Measurements from ENCODE around the gene ACBD4. TPM values are rescaled to one million over a fixed set of nuclear protein-coding genes. Genes with fewer than 3 reads are reported as not detected.
"Not testable (repeated sequence)": the region's sequence is repeated elsewhere in the genome, so short reads cannot be mapped to it uniquely, and the experiment has no call there.

ACBD4 gene
- polyA plus RNA-seq, 2 donors: 5.9 to 8.8 TPM

- H3K27ac ChIP-seq (ENCODE audit: low read depth in 2 of 2, low read length in 1 of 2): no peak overlapping the region
- H3K4me3 ChIP-seq (ENCODE audit: low read depth in 1 of 2, low read length in 2 of 2): no peak overlapping the region
- peaks cover 0 to 4% of the 10 kb centered on the region in 2 donors for H3K4me1 ChIP-seq (ENCODE audit: control insufficient read depth in 2 of 2, insufficient read depth in 2 of 2, low read length in 1 of 2)
- 92% methylated on average over 4 of the region's 4 CpGs for WGBS, 2 donors
- no peaks in the 10 kb centered on the region for H3K27me3 ChIP-seq (ENCODE audit: control insufficient read depth in 1 of 2, insufficient read depth in 2 of 2, low read length in 2 of 2)
- peaks cover 3 to 43% of the 10 kb centered on the region in 2 donors for H3K36me3 ChIP-seq (ENCODE audit: control insufficient read depth in 2 of 2, insufficient read depth in 2 of 2, low read length in 1 of 2)
- no peaks in the 10 kb centered on the region for H3K9me3 ChIP-seq (ENCODE audit: control insufficient read depth in 2 of 2, insufficient read depth in 1 of 2, low read depth in 1 of 2, low read length in 1 of 2)
Observed at GRCh38 chr17:45117334-45117733, 18.2 kb upstream of the ACBD4 start.

- Histone ChIP-seq H3K36me3 (ENCODE audit: control insufficient read depth in 2 of 2, insufficient read depth in 2 of 2, low read length in 1 of 2) (peaks cover 3 to 40% of the 10 kb centered on the region in 2 donors), H3K27ac (ENCODE audit: low read depth in 2 of 2, low read length in 1 of 2) (no peak overlapping the region), H3K4me1 (ENCODE audit: control insufficient read depth in 2 of 2, insufficient read depth in 2 of 2, low read length in 1 of 2) (peaks cover 3 to 4% of the 10 kb centered on the region in 2 donors), H3K9me3 (ENCODE audit: control insufficient read depth in 2 of 2, insufficient read depth in 1 of 2, low read depth in 1 of 2, low read length in 1 of 2) (no peaks in the 10 kb centered on the region), H3K4me3 (ENCODE audit: low read depth in 1 of 2, low read length in 2 of 2) (no peak overlapping the region), H3K27me3 (ENCODE audit: control insufficient read depth in 1 of 2, insufficient read depth in 2 of 2, low read length in 2 of 2) (no peaks in the 10 kb centered on the region)
- WGBS, 2 donors: 92% methylated on average over 20 of the region's 20 CpGs
Observed at GRCh38 chr17:45117848-45118646, 17.4 kb upstream of the ACBD4 start.

GRCh38 chr17:45118691-45119090 lies 16.8 kb upstream of the ACBD4 start:
- Histone ChIP-seq H3K4me3 (ENCODE audit: low read depth in 1 of 2, low read length in 2 of 2) (no peak overlapping the region), H3K27ac (ENCODE audit: low read depth in 2 of 2, low read length in 1 of 2) (no peak overlapping the region), H3K27me3 (ENCODE audit: control insufficient read depth in 1 of 2, insufficient read depth in 2 of 2, low read length in 2 of 2) (no peaks in the 10 kb centered on the region), H3K4me1 (ENCODE audit: control insufficient read depth in 2 of 2, insufficient read depth in 2 of 2, low read length in 1 of 2) (peaks cover 6 to 8% of the 10 kb centered on the region in 2 donors), H3K36me3 (ENCODE audit: control insufficient read depth in 2 of 2, insufficient read depth in 2 of 2, low read length in 1 of 2) (peaks cover 3 to 34% of the 10 kb centered on the region in 2 donors), H3K9me3 (ENCODE audit: control insufficient read depth in 2 of 2, insufficient read depth in 1 of 2, low read depth in 1 of 2, low read length in 1 of 2) (no peaks in the 10 kb centered on the region)
- 88 to 91% methylated on average over 23 of the region's 23 CpGs for WGBS, 2 donors

GRCh38 chr17:45119964-45120363 lies 15.5 kb upstream of the ACBD4 start:
- H3K27ac ChIP-seq (ENCODE audit: low read depth in 2 of 2, low read length in 1 of 2): no peak overlapping the region
- H3K27me3 ChIP-seq (ENCODE audit: control insufficient read depth in 1 of 2, insufficient read depth in 2 of 2, low read length in 2 of 2): no peaks in the 10 kb centered on the region

GRCh38 chr17:45120558-45120957 lies 14.9 kb upstream of the ACBD4 start:
- Histone ChIP-seq H3K9me3 (ENCODE audit: control insufficient read depth in 2 of 2, insufficient read depth in 1 of 2, low read depth in 1 of 2, low read length in 1 of 2) (no peaks in the 10 kb centered on the region), H3K27ac (ENCODE audit: low read depth in 2 of 2, low read length in 1 of 2) (no peak overlapping the region), H3K4me1 (ENCODE audit: control insufficient read depth in 2 of 2, insufficient read depth in 2 of 2, low read length in 1 of 2) (peaks cover 12 to 17% of the 10 kb centered on the region in 2 donors), H3K36me3 (ENCODE audit: control insufficient read depth in 2 of 2, insufficient read depth in 2 of 2, low read length in 1 of 2) (peaks cover 3 to 30% of the 10 kb centered on the region in 2 donors), H3K27me3 (ENCODE audit: control insufficient read depth in 1 of 2, insufficient read depth in 2 of 2, low read length in 2 of 2) (no peaks in the 10 kb centered on the region), H3K4me3 (ENCODE audit: low read depth in 1 of 2, low read length in 2 of 2) (no peak overlapping the region)
- 88% methylated on average over 14 to 22 of the region's 22 CpGs for WGBS, 2 donors

More at GRCh38 chr17:45119964-45120363, 15.5 kb upstream of the ACBD4 start:
- no peaks in the 10 kb centered on the region for H3K9me3 ChIP-seq (ENCODE audit: control insufficient read depth in 2 of 2, insufficient read depth in 1 of 2, low read depth in 1 of 2, low read length in 1 of 2)
- H3K4me3 ChIP-seq (ENCODE audit: low read depth in 1 of 2, low read length in 2 of 2): no peak overlapping the region
- WGBS, 2 donors: 79 to 83% methylated on average over 8 of the region's 8 CpGs
- H3K36me3 ChIP-seq (ENCODE audit: control insufficient read depth in 2 of 2, insufficient read depth in 2 of 2, low read length in 1 of 2): peaks cover 3 to 30% of the 10 kb centered on the region in 2 donors
- H3K4me1 ChIP-seq (ENCODE audit: control insufficient read depth in 2 of 2, insufficient read depth in 2 of 2, low read length in 1 of 2): peaks cover 12 to 17% of the 10 kb centered on the region in 2 donors

- Histone ChIP-seq H3K36me3 (ENCODE audit: control insufficient read depth in 2 of 2, insufficient read depth in 2 of 2, low read length in 1 of 2) (peaks cover 3 to 30% of the 10 kb centered on the region in 2 donors), H3K4me1 (ENCODE audit: control insufficient read depth in 2 of 2, insufficient read depth in 2 of 2, low read length in 1 of 2) (peaks cover 12 to 17% of the 10 kb centered on the region in 2 donors), H3K27me3 (ENCODE audit: control insufficient read depth in 1 of 2, insufficient read depth in 2 of 2, low read length in 2 of 2) (no peaks in the 10 kb centered on the region), H3K9me3 (ENCODE audit: control insufficient read depth in 2 of 2, insufficient read depth in 1 of 2, low read depth in 1 of 2, low read length in 1 of 2) (no peaks in the 10 kb centered on the region), H3K27ac (ENCODE audit: low read depth in 2 of 2, low read length in 1 of 2) (no peak overlapping the region), H3K4me3 (ENCODE audit: low read depth in 1 of 2, low read length in 2 of 2) (no peak overlapping the region)
- 59 to 71% methylated on average over 33 to 45 of the region's 45 CpGs for WGBS, 2 donors
Observed at GRCh38 chr17:45121055-45121454, 14.4 kb upstream of the ACBD4 start.

- Histone ChIP-seq H3K4me3 (ENCODE audit: low read depth in 1 of 2, low read length in 2 of 2) (no peak overlapping the region), H3K36me3 (ENCODE audit: control insufficient read depth in 2 of 2, insufficient read depth in 2 of 2, low read length in 1 of 2) (peaks cover 3 to 20% of the 10 kb centered on the region in 2 donors), H3K4me1 (ENCODE audit: control insufficient read depth in 2 of 2, insufficient read depth in 2 of 2, low read length in 1 of 2) (peaks cover 21 to 29% of the 10 kb centered on the region in 2 donors), H3K27me3 (ENCODE audit: control insufficient read depth in 1 of 2, insufficient read depth in 2 of 2, low read length in 2 of 2) (no peaks in the 10 kb centered on the region), H3K9me3 (ENCODE audit: control insufficient read depth in 2 of 2, insufficient read depth in 1 of 2, low read depth in 1 of 2, low read length in 1 of 2) (no peaks in the 10 kb centered on the region), H3K27ac (ENCODE audit: low read depth in 2 of 2, low read length in 1 of 2) (peak overlapping the region in 1 of 2 donors; percentile 45)
- WGBS, 2 donors: 85 to 88% methylated on average over 6 of the region's 6 CpGs
Observed at GRCh38 chr17:45123076-45123770, 12.3 kb upstream of the ACBD4 start.

- Histone ChIP-seq H3K4me3 (ENCODE audit: low read depth in 1 of 2, low read length in 2 of 2) (no peak overlapping the region), H3K9me3 (ENCODE audit: control insufficient read depth in 2 of 2, insufficient read depth in 1 of 2, low read depth in 1 of 2, low read length in 1 of 2) (no peaks in the 10 kb centered on the region), H3K4me1 (ENCODE audit: control insufficient read depth in 2 of 2, insufficient read depth in 2 of 2, low read length in 1 of 2) (peaks cover 23 to 32% of the 10 kb centered on the region in 2 donors), H3K36me3 (ENCODE audit: control insufficient read depth in 2 of 2, insufficient read depth in 2 of 2, low read length in 1 of 2) (peaks cover 3 to 15% of the 10 kb centered on the region in 2 donors), H3K27me3 (ENCODE audit: control insufficient read depth in 1 of 2, insufficient read depth in 2 of 2, low read length in 2 of 2) (no peaks in the 10 kb centered on the region), H3K27ac (ENCODE audit: low read depth in 2 of 2, low read length in 1 of 2) (peak overlapping the region; percentile 76 to 88)
- WGBS, 2 donors: 46 to 67% methylated on average over 15 of the region's 15 CpGs
Observed at GRCh38 chr17:45123930-45124796, 11.3 kb upstream of the ACBD4 start.

GRCh38 chr17:45124797-45125122 lies 10.7 kb upstream of the ACBD4 start:
- H3K4me1 ChIP-seq (ENCODE audit: control insufficient read depth in 2 of 2, insufficient read depth in 2 of 2, low read length in 1 of 2): peaks cover 23 to 35% of the 10 kb centered on the region in 2 donors
- not testable (repeated sequence) for H3K4me3 ChIP-seq (ENCODE audit: low read depth in 1 of 2, low read length in 2 of 2); H3K9me3 ChIP-seq (ENCODE audit: control insufficient read depth in 2 of 2, insufficient read depth in 1 of 2, low read depth in 1 of 2, low read length in 1 of 2); H3K27me3 ChIP-seq (ENCODE audit: control insufficient read depth in 1 of 2, insufficient read depth in 2 of 2, low read length in 2 of 2)
- peak overlapping the region; percentile 76 to 88 for H3K27ac ChIP-seq (ENCODE audit: low read depth in 2 of 2, low read length in 1 of 2)
- H3K36me3 ChIP-seq (ENCODE audit: control insufficient read depth in 2 of 2, insufficient read depth in 2 of 2, low read length in 1 of 2): peaks cover 3 to 12% of the 10 kb centered on the region in 2 donors
- WGBS, 2 donors: 45 to 57% methylated on average over 5 of the region's 5 CpGs
